Osteoblast (primary cell): ENCODE data around the gene VRTN. TPM values are rescaled to one million over a fixed set of nuclear protein-coding genes. Genes with fewer than 3 reads are reported as not detected.
A peak's percentile ranks its signal among the peaks of the same experiment; 100 is the strongest.

ENCODE experiments used
- DNase-seq: peaks from one replicate; pipeline ENCODE4 v3.0.0; 2011; ENCODE audit warnings: low spot score, mixed read lengths; ENCODE audit not compliant: insufficient read length; ENCODE audit errors: missing footprints
- H2AFZ ChIP-seq: 2 replicates; pipeline ENCODE4 v1.6.0; 2011; ENCODE audit warnings: mild to moderate bottlenecking, low read length
- H3K27ac ChIP-seq: 2 replicates; pipeline ENCODE4 v1.5.1; 2011; ENCODE audit warnings: mild to moderate bottlenecking, low read depth, low read length, moderate library complexity
- H3K27me3 ChIP-seq: 2 replicates; pipeline ENCODE4 v1.6.0; 2012; ENCODE audit warnings: mild to moderate bottlenecking, control low read depth, inconsistent platforms, low read length, moderate library complexity; ENCODE audit not compliant: insufficient read depth
- H3K36me3 ChIP-seq: 2 replicates; pipeline ENCODE4 v1.5.1; 2011; ENCODE audit warnings: mild to moderate bottlenecking, low read length, control low read depth, moderate library complexity; ENCODE audit not compliant: insufficient read depth
- H3K4me1 ChIP-seq: 2 replicates; pipeline ENCODE4 v1.5.1; 2011; ENCODE audit warnings: mild to moderate bottlenecking, low read length, control low read depth, moderate library complexity; ENCODE audit not compliant: insufficient read depth
- H3K4me2 ChIP-seq: 2 replicates; pipeline ENCODE4 v1.6.0; 2011; ENCODE audit warnings: mild to moderate bottlenecking, low read length; ENCODE audit not compliant: insufficient read depth
- H3K4me3 ChIP-seq: fragments of 200-600 bp; sonication (generic); 3 replicates; pipeline ENCODE4 v1.5.1; 2012; ENCODE audit warnings: mild to moderate bottlenecking, low read length, inconsistent platforms; ENCODE audit not compliant: insufficient read depth
- H3K79me2 ChIP-seq: 2 replicates; pipeline ENCODE4 v1.6.0; 2012; ENCODE audit warnings: mild to moderate bottlenecking, low read length, control low read depth, inconsistent platforms; ENCODE audit not compliant: insufficient read depth
- H3K9me3 ChIP-seq: 2 replicates; pipeline ENCODE4 v1.5.1; 2011; ENCODE audit warnings: low read depth, low read length, control low read depth
- H4K20me1 ChIP-seq: 2 replicates; pipeline ENCODE4 v1.6.0; 2012; ENCODE audit warnings: mild to moderate bottlenecking, low read length, control low read depth; ENCODE audit not compliant: insufficient read depth
- CTCF ChIP-seq: IDR thresholded peaks from 2 replicates; pipeline ENCODE4 v1.5.1; 2011; ENCODE audit warnings: mild to moderate bottlenecking, low read depth, low read length, moderate library complexity; ENCODE audit errors: extremely low read depth
- total RNA-seq: library from RNA; depleted of rRNA; stranded (reverse); fragments of >200 nt; gene quantifications from 2 replicates; pipeline ENCODE4 v1.2.3, GENCODE V29; 2012

The VRTN gene
- total RNA-seq, 1 donor: not detected

DNA sequence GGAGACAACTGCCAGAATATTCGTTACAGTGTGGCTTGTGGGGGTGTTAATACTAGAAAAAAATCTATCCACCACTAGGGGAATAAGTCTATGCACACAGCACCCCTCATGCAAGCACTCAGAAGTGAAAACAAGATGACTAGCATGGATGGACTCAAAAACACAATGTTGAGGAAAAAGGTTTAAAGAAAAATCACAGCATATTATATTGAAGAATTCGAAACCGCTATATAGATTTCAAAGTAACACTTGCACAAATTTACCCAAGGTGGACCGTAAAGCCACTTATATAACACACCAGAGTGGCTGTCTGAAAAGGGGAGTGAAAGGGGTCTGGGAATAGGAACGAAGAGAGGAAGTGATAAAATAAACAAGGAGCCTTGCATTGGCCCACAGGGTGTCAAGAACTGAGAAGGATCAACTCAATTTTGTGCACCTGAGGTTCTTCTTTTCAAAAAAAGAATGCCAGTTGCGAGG, 46.1 kb upstream of the VRTN start:
- H3K4me3 ChIP-seq: peak overlapping the region; percentile 97
- peaks cover 9% of the 10 kb centered on the region for H4K20me1 ChIP-seq
- peaks cover 6% of the 10 kb centered on the region for H3K36me3 ChIP-seq
- peak overlapping the region; percentile 74 for H3K27ac ChIP-seq
- H2AFZ ChIP-seq: peak overlapping the region; percentile 96
- peaks cover 15% of the 10 kb centered on the region for H3K4me1 ChIP-seq
- peak; percentile 90 for DNase-seq
- peak; percentile 69 for TF ChIP-seq CTCF
- H3K27me3 ChIP-seq: no peaks in the 10 kb centered on the region
- H3K9me3 ChIP-seq: no peaks in the 10 kb centered on the region
- H3K4me2 ChIP-seq: peak overlapping the region; percentile 99
- peaks cover 33% of the 10 kb centered on the region for H3K79me2 ChIP-seq

DNA sequence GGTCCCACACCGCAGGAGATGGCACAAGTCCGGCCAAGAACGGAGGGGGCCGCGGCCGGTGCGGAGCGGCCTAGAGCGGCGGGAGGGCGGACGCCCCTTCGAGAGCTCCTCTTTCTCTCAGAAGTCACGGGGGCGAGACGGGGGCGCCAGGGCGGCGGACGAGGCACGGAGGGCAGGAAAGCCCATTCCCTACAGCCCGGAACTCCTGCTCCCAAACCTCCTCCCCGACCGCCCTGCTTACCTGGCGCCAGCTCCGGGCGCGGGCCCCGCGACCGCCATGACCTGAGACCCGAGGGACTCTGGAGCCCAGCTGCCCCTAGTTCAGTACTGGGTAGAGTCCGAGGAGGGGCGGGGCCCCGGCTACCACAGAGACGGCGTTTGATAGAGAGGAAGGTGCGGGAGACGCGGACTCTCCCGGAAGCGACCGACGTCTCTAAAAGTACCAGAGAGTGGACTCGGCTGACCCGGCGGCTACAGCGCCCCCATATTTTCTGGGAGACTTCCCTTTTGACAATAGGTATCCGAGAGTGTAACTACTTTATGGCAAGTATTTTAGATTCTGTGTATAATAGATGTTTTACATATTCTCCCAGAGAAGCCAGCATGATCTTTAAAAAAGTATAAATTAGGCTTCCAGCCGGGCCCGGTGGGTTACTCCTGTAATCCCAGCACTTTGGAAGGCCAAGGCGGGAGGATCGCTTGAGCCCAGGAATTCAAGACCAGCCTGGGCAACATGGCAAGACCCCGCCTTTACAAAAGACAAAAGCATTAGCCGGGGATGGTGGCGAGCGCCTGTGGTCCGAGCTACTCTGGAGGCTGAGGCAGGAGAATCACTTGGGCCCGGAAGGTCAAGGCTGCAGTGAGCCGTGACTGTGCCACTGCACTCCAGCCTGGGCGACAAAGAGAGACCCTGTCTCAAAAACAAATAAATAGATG, 45.4 kb upstream of the VRTN start, which contains the start of gene ABCD4:
Gene ABCD4 (minus strand): TSS at position 301 of the 936 bp plus-strand sequence. CDS start 22 bp downstream, at position 279.
- peak; percentile 96 for DNase-seq
- peak; percentile 71 for TF ChIP-seq CTCF
- H3K27me3 ChIP-seq: no peaks in the 10 kb centered on the region

GRCh38 chr14:74308695-74309094, 39.6 kb upstream of the VRTN start:
- H3K36me3 ChIP-seq: no peaks in the 10 kb centered on the region
- H3K79me2 ChIP-seq: no peaks in the 10 kb centered on the region
- no peak overlapping the region for H3K27ac ChIP-seq
- TF ChIP-seq CTCF: no peak
- no peak overlapping the region for H2AFZ ChIP-seq
- DNase-seq: no peak
- H3K4me2 ChIP-seq: no peak overlapping the region
- H3K4me3 ChIP-seq: no peak overlapping the region
- no peaks in the 10 kb centered on the region for H4K20me1 ChIP-seq
- H3K27me3 ChIP-seq: peaks cover 5% of the 10 kb centered on the region
- H3K4me1 ChIP-seq: no peaks in the 10 kb centered on the region
- no peaks in the 10 kb centered on the region for H3K9me3 ChIP-seq

More for the DNA sequence above, 45.4 kb upstream of the VRTN start, which contains the start of gene ABCD4:
- Histone ChIP-seq H3K4me1 (peaks cover 15% of the 10 kb centered on the region), H3K4me2 (peak within 1 kb of the TSS; percentile 99), H3K79me2 (peaks cover 33% of the 10 kb centered on the region), H3K9me3 (no peaks in the 10 kb centered on the region), H4K20me1 (peaks cover 9% of the 10 kb centered on the region), H3K36me3 (peaks cover 6% of the 10 kb centered on the region), H3K4me3 (peak within 1 kb of the TSS; percentile 97), H3K27ac (peak within 1 kb of the TSS; percentile 74), H2AFZ (peak within 1 kb of the TSS; percentile 96)
